ENCODE data around the gene GTPBP6. TPM values are rescaled to one million over a fixed set of nuclear protein-coding genes. Genes with fewer than 3 reads are reported as not detected.
"Not testable (repeated sequence)": the region's sequence is repeated elsewhere in the genome, so short reads cannot be mapped to it uniquely, and the experiment has no call there.

The GTPBP6 gene
- total and polyA plus RNA-seq, 2 donors (not counting 3 experiments of a cell fraction or from before 2014, with no cell fraction given), result 39.1 to 63.5 TPM

DNA sequence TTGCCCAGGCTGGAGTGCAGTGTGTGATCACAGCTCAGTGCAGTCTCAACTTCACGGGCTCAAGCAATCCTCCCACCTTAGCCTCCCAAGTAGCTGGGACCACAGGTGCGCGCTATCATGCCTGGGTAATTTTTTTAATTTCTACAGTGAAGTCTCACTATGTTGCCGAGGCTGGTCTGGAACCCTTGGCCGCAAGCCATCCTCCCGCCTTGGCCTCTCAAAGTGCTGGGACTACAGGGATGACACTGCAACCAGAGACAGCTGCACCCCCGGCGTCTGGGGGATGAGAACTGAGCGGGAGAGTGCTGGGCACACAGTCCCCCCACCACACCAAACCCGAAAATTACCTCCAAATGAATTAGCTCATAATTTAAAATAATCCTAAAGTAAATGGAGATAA is 33.1 kb upstream of the GTPBP6 start:
- Histone ChIP-seq H3K9me3 (replicated peaks; ENCODE audit: control insufficient read depth, insufficient read depth, low read length) (no peaks in the 10 kb centered on the region), H4K20me1 (replicated peaks; ENCODE audit: control insufficient read depth, extremely low read depth, insufficient read depth, low read length) (no peaks in the 10 kb centered on the region), H3K79me2 (ENCODE audit: control insufficient read depth, insufficient read depth, low read length) (no peaks in the 10 kb centered on the region), H3K9me1 (replicated peaks; ENCODE audit: control insufficient read depth, extremely low read depth, insufficient read depth, low read length) (no peaks in the 10 kb centered on the region), H3K4me1 (ENCODE audit: control insufficient read depth, extremely low read depth, insufficient read depth, low read length) (peaks cover 10% of the 10 kb centered on the region), H3K27me3 (ENCODE audit: control insufficient read depth in 2 of 2, insufficient read depth in 2 of 2, low read length in 2 of 2) (no peaks in the 10 kb centered on the region), H3K4me2 (ENCODE audit: insufficient read depth, low read length) (no peak overlapping the region), H3K27ac (ENCODE audit: insufficient read depth, low read depth, low read length) (no peak overlapping the region), H2AFZ (ENCODE audit: low read depth, low read length) (no peak overlapping the region), H3K9ac (replicated peaks; ENCODE audit: extremely low read depth, insufficient read depth, low read length) (no peak overlapping the region), H3K4me3 (replicated peaks in 1 of 3; ENCODE audit: insufficient read depth in 1 of 3, low read depth in 1 of 3, low read length in 3 of 3) (no peak overlapping the region), H3K36me3 (ENCODE audit: control insufficient read depth in 2 of 2, extremely low read depth in 1 of 2, insufficient read depth in 2 of 2, low read length in 2 of 2) (no peaks in the 10 kb centered on the region)
- dilution Hi-C loops (cut with MboI; ENCODE audit: extremely low pct_ligation_motif_present, low sequenced_read_pairs) (no loop called here), intact Hi-C loops (cut with micrococcal nuclease) (no loop called here)
- DNase-seq (ENCODE audit: low read depth, low spot score) (no peak), FAIRE-seq (no peak)
- no TSS peak for BruUV-seq (replicated peaks)
- ChIA-PET CTCF (no interaction called here), POLR2A (no interaction called here)
- no peak for TF ChIP-seq GATA2 (IDR thresholded peaks at IDR 0.05; ENCODE audit: insufficient read depth, insufficient read length, low read depth, low read length)
- no peak for TF ChIP-seq POLR2A (IDR thresholded peaks at IDR 0.05; ENCODE audit: low read depth, low read length)
- no peak for TF ChIP-seq FOS (IDR thresholded peaks at IDR 0.05; ENCODE audit: borderline replicate concordance, insufficient read depth, low read length)
- TF ChIP-seq, protein P1, sequence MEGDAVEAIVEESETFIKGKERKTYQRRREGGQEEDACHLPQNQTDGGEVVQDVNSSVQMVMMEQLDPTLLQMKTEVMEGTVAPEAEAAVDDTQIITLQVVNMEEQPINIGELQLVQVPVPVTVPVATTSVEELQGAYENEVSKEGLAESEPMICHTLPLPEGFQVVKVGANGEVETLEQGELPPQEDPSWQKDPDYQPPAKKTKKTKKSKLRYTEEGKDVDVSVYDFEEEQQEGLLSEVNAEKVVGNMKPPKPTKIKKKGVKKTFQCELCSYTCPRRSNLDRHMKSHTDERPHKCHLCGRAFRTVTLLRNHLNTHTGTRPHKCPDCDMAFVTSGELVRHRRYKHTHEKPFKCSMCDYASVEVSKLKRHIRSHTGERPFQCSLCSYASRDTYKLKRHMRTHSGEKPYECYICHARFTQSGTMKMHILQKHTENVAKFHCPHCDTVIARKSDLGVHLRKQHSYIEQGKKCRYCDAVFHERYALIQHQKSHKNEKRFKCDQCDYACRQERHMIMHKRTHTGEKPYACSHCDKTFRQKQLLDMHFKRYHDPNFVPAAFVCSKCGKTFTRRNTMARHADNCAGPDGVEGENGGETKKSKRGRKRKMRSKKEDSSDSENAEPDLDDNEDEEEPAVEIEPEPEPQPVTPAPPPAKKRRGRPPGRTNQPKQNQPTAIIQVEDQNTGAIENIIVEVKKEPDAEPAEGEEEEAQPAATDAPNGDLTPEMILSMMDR (IDR thresholded peaks at IDR 0.05; ENCODE audit: extremely low read depth in 1 of 2, insufficient read depth in 1 of 2, low read depth in 1 of 2, low read length in 2 of 2), result no peak
- no peak for TF ChIP-seq EZH2 (IDR thresholded peaks at IDR 0.05; ENCODE audit: borderline replicate concordance, low read depth, low read length, severe bottlenecking)
- TF ChIP-seq, protein P2, sequence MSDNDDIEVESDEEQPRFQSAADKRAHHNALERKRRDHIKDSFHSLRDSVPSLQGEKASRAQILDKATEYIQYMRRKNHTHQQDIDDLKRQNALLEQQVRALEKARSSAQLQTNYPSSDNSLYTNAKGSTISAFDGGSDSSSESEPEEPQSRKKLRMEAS (IDR thresholded peaks at IDR 0.05; ENCODE audit: insufficient read depth, insufficient read length), result no peak

DNA sequence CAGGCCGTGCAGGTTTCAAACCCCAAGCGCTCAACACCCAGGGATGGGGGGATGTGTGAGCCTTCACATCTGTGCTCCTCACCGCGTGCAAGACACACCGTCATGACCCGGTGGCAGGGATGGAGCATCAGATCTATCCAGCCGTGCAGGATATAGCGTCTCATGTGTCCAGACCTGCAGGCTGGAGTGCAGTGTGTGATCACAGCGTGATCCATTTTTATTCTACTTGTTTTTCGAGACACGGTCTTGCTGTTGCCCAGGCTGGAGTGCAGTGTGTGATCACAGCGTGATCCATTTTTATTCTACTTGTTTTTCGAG is 32.7 kb upstream of the GTPBP6 start:
- H3K36me3 ChIP-seq (ENCODE audit: control insufficient read depth in 2 of 2, extremely low read depth in 1 of 2, insufficient read depth in 2 of 2, low read length in 2 of 2); H3K79me2 ChIP-seq (ENCODE audit: control insufficient read depth, insufficient read depth, low read length); H3K9me1 ChIP-seq (replicated peaks; ENCODE audit: control insufficient read depth, extremely low read depth, insufficient read depth, low read length); H3K4me1 ChIP-seq (ENCODE audit: control insufficient read depth, extremely low read depth, insufficient read depth, low read length); H3K4me3 ChIP-seq (replicated peaks in 1 of 3; ENCODE audit: insufficient read depth in 1 of 3, low read depth in 1 of 3, low read length in 3 of 3); BruUV-seq (replicated peaks); H4K20me1 ChIP-seq (replicated peaks; ENCODE audit: control insufficient read depth, extremely low read depth, insufficient read depth, low read length); H3K4me2 ChIP-seq (ENCODE audit: insufficient read depth, low read length); POLR2A ChIA-PET; H3K27ac ChIP-seq (ENCODE audit: insufficient read depth, low read depth, low read length); H2AFZ ChIP-seq (ENCODE audit: low read depth, low read length); H3K9ac ChIP-seq (replicated peaks; ENCODE audit: extremely low read depth, insufficient read depth, low read length); CTCF ChIA-PET; H3K27me3 ChIP-seq (ENCODE audit: control insufficient read depth in 2 of 2, insufficient read depth in 2 of 2, low read length in 2 of 2); DNase-seq (ENCODE audit: low read depth, low spot score); intact Hi-C loops (cut with micrococcal nuclease); FAIRE-seq; H3K9me3 ChIP-seq (replicated peaks; ENCODE audit: control insufficient read depth, insufficient read depth, low read length); dilution Hi-C loops (cut with MboI; ENCODE audit: extremely low pct_ligation_motif_present, low sequenced_read_pairs): not testable (repeated sequence)
